Measurements from ENCODE around the gene SPOCK1.

DNA sequence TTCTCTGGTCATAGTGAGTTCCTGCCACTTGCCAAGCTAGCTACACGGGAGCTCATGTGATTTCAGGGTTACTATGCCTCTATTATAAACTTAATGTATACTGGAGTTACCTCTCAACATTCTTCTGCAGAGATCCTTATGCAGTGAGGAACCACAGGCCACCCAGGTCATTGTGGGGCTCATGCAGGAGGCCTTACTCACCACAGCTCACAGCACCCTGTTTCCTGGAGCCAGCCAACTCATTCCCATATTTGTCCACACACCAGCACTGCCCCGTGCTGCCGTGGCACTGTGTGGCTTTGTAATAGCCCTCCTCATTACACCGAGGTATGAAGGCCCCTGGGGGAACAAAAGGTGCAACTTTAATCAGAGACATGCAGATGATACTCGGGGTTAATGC is 520.0 kb downstream of the SPOCK1 start:
- TF ChIP-seq SUZ12 (IDR thresholded peaks at IDR 0.05) = no peak
- TF ChIP-seq HDGF (IDR thresholded peaks at IDR 0.05; ENCODE audit: borderline replicate concordance) = no peak
- TF ChIP-seq ELF4 (IDR thresholded peaks at IDR 0.05) = no peak
- no peak for TF ChIP-seq BHLHE40 (IDR thresholded peaks at IDR 0.05; ENCODE audit: borderline replicate concordance)

Measured in HEK293T (cell line).